Loucy (cell line): ENCODE results near the gene NAIF1.
A peak's percentile ranks its signal among the peaks of the same experiment; 100 is the strongest.

ENCODE experiments used
- H2AFZ ChIP-seq: fragments of 200-600 bp; sonication (generic); 2 replicates; pipeline ENCODE4 v1.6.0; 2016; ENCODE audit warnings: antibody characterized with exemption, mild to moderate bottlenecking, low read length, moderate library complexity
- H3F3A ChIP-seq: fragments of 200-600 bp; 2 replicates; pipeline ENCODE4 v1.6.0; 2016; ENCODE audit warnings: antibody characterized with exemption, low read depth, mild to moderate bottlenecking
- H3K27me3 ChIP-seq: fragments of 200-600 bp; sonication (generic); 2 replicates; pipeline ENCODE4 v1.6.1; 2014; ENCODE audit warnings: low read length, mild to moderate bottlenecking; ENCODE audit not compliant: insufficient read depth, poor library complexity, severe bottlenecking
- H3K36me3 ChIP-seq: fragments of 200-600 bp; sonication (generic); 2 replicates; pipeline ENCODE4 v1.6.1; 2016; ENCODE audit warnings: low read length; ENCODE audit not compliant: insufficient read depth
- H3K4me1 ChIP-seq: fragments of 200-600 bp; sonication (generic); 2 replicates; pipeline ENCODE4 v1.5.1; 2014; ENCODE audit warnings: low read length, mild to moderate bottlenecking; ENCODE audit not compliant: insufficient read depth, poor library complexity, severe bottlenecking
- H3K4me2 ChIP-seq: fragments of 200-600 bp; sonication (generic); 2 replicates; pipeline ENCODE4 v1.6.0; 2014; ENCODE audit warnings: antibody characterized with exemption, low read length, low read depth, mild to moderate bottlenecking; ENCODE audit not compliant: poor library complexity, severe bottlenecking
- H3K4me3 ChIP-seq: fragments of 200-600 bp; sonication (generic); 2 replicates; pipeline ENCODE4 v1.5.1; 2014; ENCODE audit warnings: low read length, mild to moderate bottlenecking, mixed read lengths; ENCODE audit not compliant: poor library complexity, severe bottlenecking
- H3K79me2 ChIP-seq: fragments of 200-600 bp; sonication (generic); 2 replicates; pipeline ENCODE4 v1.6.1; 2014; ENCODE audit warnings: low read length; ENCODE audit not compliant: insufficient read depth
- H3K9ac ChIP-seq: fragments of 200-600 bp; sonication (generic); 2 replicates; pipeline ENCODE4 v1.6.0; 2014; ENCODE audit warnings: mild to moderate bottlenecking, low read depth, low read length, moderate library complexity; ENCODE audit not compliant: poor library complexity, severe bottlenecking
- H3K9me2 ChIP-seq: fragments of 200-600 bp; sonication (generic); replicated peaks from 2 replicates; pipeline ENCODE4 v1.6.1; 2016; ENCODE audit warnings: low read depth, low read length, mixed read lengths
- H3K9me3 ChIP-seq: fragments of 200-600 bp; sonication (generic); 2 replicates; pipeline ENCODE4 v1.6.1; 2014; ENCODE audit warnings: mild to moderate bottlenecking, antibody characterized with exemption, low read length, low read depth; ENCODE audit not compliant: insufficient read depth
- H4K20me1 ChIP-seq: fragments of 200-600 bp; sonication (generic); 2 replicates; pipeline ENCODE4 v1.6.0; 2014; ENCODE audit warnings: antibody characterized with exemption, low read length, mild to moderate bottlenecking; ENCODE audit not compliant: insufficient read depth, poor library complexity, severe bottlenecking
- CTCF ChIP-seq: fragments of 200-600 bp; sonication (generic); conservative IDR thresholded peaks from 2 replicates; pipeline ENCODE4 v1.5.1; 2014; ENCODE audit warnings: mild to moderate bottlenecking, antibody characterized with exemption, low read length
- EZH2phosphoT487 ChIP-seq: fragments of 200-600 bp; IDR thresholded peaks from 2 replicates; pipeline ENCODE4 v1.6.1; 2018; ENCODE audit warnings: antibody characterized with exemption, mild to moderate bottlenecking, moderate library complexity, borderline replicate concordance

NAIF1 gene

GRCh38 chr9:128104171-128104618 is 37.1 kb upstream of the NAIF1 start:
- Histone ChIP-seq H3F3A (no peaks in the 10 kb centered on the region), H4K20me1 (peaks cover 11% of the 10 kb centered on the region), H3K9ac (no peak overlapping the region), H3K4me2 (no peak overlapping the region), H3K4me3 (no peak overlapping the region), H3K36me3 (peaks cover 80% of the 10 kb centered on the region; the same call in 1 of the 2 replicates), H3K9me3 (no peaks in the 10 kb centered on the region), H3K4me1 (peaks cover 8% of the 10 kb centered on the region), H3K79me2 (peaks cover 14% of the 10 kb centered on the region; the same call in 1 of the 2 replicates), H3K9me2 (no peaks in the 10 kb centered on the region), H2AFZ (no peak overlapping the region), H3K27me3 (no peaks in the 10 kb centered on the region)
- TF ChIP-seq EZH2phosphoT487 (no peak), CTCF (no peak)

- no peak overlapping the region for H3K4me3 ChIP-seq
- H3K9me2 ChIP-seq: no peaks in the 10 kb centered on the region
- no peaks in the 10 kb centered on the region for H3F3A ChIP-seq
- H3K36me3 ChIP-seq: peaks cover 78% of the 10 kb centered on the region; the same call in 1 of the 2 replicates
- no peak for TF ChIP-seq EZH2phosphoT487
- TF ChIP-seq CTCF: peak; percentile 43
- no peak overlapping the region for H3K9ac ChIP-seq
- H3K9me3 ChIP-seq: no peaks in the 10 kb centered on the region
- peaks cover 9% of the 10 kb centered on the region for H3K4me1 ChIP-seq
- H3K79me2 ChIP-seq: peaks cover 21% of the 10 kb centered on the region; the same call in 1 of the 2 replicates
- H2AFZ ChIP-seq: no peak overlapping the region
- no peak overlapping the region for H3K4me2 ChIP-seq
- H4K20me1 ChIP-seq: peaks cover 16% of the 10 kb centered on the region
- no peaks in the 10 kb centered on the region for H3K27me3 ChIP-seq
Measured at GRCh38 chr9:128103589-128103962, 36.5 kb upstream of the NAIF1 start.

DNA sequence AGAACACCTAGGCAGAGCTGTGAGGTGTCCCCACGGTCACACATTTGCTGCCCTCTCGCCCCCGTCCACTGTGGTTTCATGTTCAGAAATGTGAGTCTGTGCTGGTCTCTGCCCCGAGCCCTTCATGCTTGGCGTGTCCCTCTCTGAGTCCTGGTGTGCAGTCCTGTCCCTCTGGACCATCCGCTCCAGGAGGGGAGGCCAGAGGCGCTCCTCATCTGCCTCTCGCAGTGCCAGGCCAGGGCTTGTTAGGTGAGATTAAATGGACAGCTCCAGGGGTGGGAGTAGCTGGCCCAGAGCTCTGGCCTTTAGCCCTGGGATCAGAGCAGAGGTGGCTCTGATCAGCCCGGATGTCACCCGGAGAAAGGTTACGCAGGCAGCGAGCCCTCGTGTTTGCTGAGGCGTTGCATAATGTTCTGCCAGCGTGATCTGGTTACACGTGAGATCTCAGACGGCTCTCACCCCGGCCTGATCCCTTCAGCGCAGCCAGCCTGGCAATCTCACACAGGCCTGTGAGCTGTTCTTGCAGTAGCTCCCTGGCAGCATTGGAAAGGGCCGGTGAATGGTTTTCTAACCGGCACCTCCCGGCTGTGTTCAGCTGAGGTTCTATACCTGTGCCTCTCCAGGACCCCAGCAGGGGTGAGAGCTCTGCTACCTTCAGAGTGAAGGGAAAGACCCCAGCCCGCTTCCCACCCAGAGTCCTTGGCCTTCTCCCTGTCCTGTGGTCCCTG is 35.9 kb upstream of the NAIF1 start:
- TF ChIP-seq CTCF (no peak), EZH2phosphoT487 (no peak)
- Histone ChIP-seq H3K4me2 (no peak overlapping the region), H3K4me3 (no peak overlapping the region), H3K9me3 (no peaks in the 10 kb centered on the region), H3K9ac (no peak overlapping the region), H3K4me1 (peaks cover 9% of the 10 kb centered on the region), H3K27me3 (no peaks in the 10 kb centered on the region), H4K20me1 (peaks cover 16% of the 10 kb centered on the region), H3F3A (no peaks in the 10 kb centered on the region), H3K79me2 (peaks cover 26% of the 10 kb centered on the region), H3K36me3 (peaks cover 73% of the 10 kb centered on the region; the same call in 1 of the 2 replicates), H3K9me2 (no peaks in the 10 kb centered on the region), H2AFZ (no peak overlapping the region)
